HG02885 (cell line): ENCODE results near the gene DBF4.
"Not testable (repeated sequence)": the region's sequence is repeated elsewhere in the genome, so short reads cannot be mapped to it uniquely, and the experiment has no call there.

ENCODE experiments used
- ATAC-seq: cut with Tn5 transposase; IDR thresholded peaks from one replicate; pipeline ENCODE4 v1.9.1; 2021; ENCODE audit warnings: mild to moderate bottlenecking; ENCODE audit not compliant: unreplicated experiment, poor library complexity

The DBF4 gene

DNA sequence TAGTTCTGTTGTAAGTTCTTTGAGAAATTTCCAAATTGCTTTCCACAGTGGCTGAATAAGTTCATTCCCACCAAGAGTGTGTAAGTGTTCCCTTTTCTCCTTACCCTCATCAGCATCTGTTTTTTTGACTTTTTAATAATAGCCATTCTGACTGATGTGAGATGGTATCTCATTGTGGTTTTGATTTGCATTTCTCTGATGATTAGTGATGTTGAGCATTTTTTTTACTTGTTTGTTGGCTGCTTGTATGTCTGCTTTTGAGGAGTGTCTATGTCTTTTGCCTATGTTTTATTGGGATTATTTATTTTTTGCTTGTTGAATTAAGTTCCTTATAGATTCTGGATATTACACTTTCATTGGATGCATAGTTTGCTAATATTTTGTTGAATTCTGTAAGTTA lies 69.6 kb downstream of the DBF4 start:
- ATAC-seq: not testable (repeated sequence)

DNA sequence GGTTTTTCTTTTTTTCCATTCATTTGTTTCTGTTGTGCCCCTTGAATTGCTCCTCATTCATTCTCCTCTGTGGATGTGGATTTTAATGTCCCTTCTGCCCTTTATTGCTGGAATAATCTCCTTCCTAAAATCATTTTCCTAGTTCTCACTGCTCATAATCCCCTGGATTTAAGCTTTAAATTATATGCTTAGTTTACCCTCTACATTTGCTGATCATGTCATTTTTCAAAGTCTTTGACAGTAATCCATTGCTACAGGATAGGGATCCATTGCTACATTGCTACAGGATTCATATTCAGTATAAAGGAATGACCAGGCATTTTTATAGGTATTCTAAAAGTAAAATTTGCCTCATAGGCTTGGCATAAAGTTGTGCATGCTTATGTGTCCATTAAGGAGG lies 72.1 kb downstream of the DBF4 start:
- ATAC-seq: no peak
